NT2/D1 (cell line): Measurements from ENCODE around the gene RNPEPL1.

Experiments used
- SUZ12 ChIP-seq: IDR thresholded peaks from 2 replicates; pipeline ENCODE4 v1.6.1; 2011; ENCODE audit not compliant: insufficient read length, insufficient read depth; ENCODE audit errors: extremely low read depth
- ZNF274 ChIP-seq: IDR thresholded peaks from 2 replicates; pipeline ENCODE4 v1.6.1; 2011; ENCODE audit warnings: mild to moderate bottlenecking, low read depth, low read length

DNA sequence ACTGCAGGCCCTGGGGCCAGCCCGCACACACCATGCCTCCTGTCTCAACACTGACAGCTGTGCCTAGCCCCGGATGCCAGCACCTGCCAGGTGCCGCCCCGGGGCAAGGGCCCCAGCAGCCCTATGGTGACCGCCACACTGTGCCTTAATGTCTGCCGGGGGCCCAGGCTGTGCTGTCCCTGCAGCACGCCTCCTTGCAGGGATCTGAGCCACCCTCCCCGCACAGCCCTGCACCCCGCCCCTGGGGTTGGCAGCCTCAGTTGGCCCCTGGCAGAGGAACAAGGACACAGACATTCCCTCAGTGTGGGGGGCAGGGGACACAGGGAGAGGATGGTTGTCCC, 9.8 kb downstream of the RNPEPL1 start:
- TF ChIP-seq ZNF274 = no peak
- TF ChIP-seq SUZ12 = no peak
